GM23338 (cell line): Measurements from ENCODE around the gene ZNF177. TPM values are rescaled to one million over a fixed set of nuclear protein-coding genes. Genes with fewer than 3 reads are reported as not detected.

ENCODE experiments used
- ATAC-seq: fragments of 200-7000 bp; cut with Tn5 transposase; 3 replicates; pipeline ENCODE4 v1.9.1; 2020
- DNase-seq: peaks from one replicate; pipeline ENCODE4 v3.0.0-alpha.2; 2015; ENCODE audit warnings: low spot score
- H2AFZ ChIP-seq: fragments of 200-600 bp; sonication (generic); 2 replicates; pipeline ENCODE4 v1.8.0; 2016; ENCODE audit warnings: antibody characterized with exemption, mild to moderate bottlenecking, moderate library complexity
- H3F3A ChIP-seq: fragments of 200-600 bp; sonication (generic); replicated peaks from 2 replicates; pipeline ENCODE4 v1.8.0; 2017; ENCODE audit warnings: antibody characterized with exemption, mixed run types, low read depth
- H3K27ac ChIP-seq: fragments of 200-600 bp; sonication (generic); 2 replicates; pipeline ENCODE4 v1.6.1; 2016; ENCODE audit warnings: low read depth
- H3K27me3 ChIP-seq: fragments of 200-600 bp; sonication (generic); 2 replicates; pipeline ENCODE4 v1.8.0; 2016; ENCODE audit warnings: mild to moderate bottlenecking, mixed run types, moderate library complexity; ENCODE audit not compliant: insufficient read depth
- H3K36me3 ChIP-seq: fragments of 200-600 bp; sonication (generic); 2 replicates; pipeline ENCODE4 v1.8.0; 2016; ENCODE audit warnings: mild to moderate bottlenecking; ENCODE audit not compliant: insufficient read depth
- H3K4me1 ChIP-seq: fragments of 200-600 bp; sonication (generic); 2 replicates; pipeline ENCODE4 v1.8.0; 2016; ENCODE audit warnings: mild to moderate bottlenecking, moderate library complexity; ENCODE audit not compliant: insufficient read depth
- H3K4me2 ChIP-seq: fragments of 200-600 bp; sonication (generic); 2 replicates; pipeline ENCODE4 v1.7.1; 2017; ENCODE audit warnings: mixed run types
- H3K4me3 ChIP-seq: fragments of 200-600 bp; sonication (generic); 2 replicates; pipeline ENCODE4 v1.6.1; 2016; ENCODE audit warnings: mixed run types
- H3K79me2 ChIP-seq: fragments of 200-600 bp; sonication (generic); replicated peaks from 2 replicates; pipeline ENCODE4 v1.8.0; 2017; ENCODE audit warnings: mild to moderate bottlenecking; ENCODE audit not compliant: insufficient read depth
- H3K9me2 ChIP-seq: fragments of 200-600 bp; sonication (generic); 2 replicates; pipeline ENCODE4 v1.8.0; 2017; ENCODE audit not compliant: insufficient read depth
- H4K20me1 ChIP-seq: fragments of 200-600 bp; sonication (generic); replicated peaks from 2 replicates; pipeline ENCODE4 v1.8.0; 2017; ENCODE audit warnings: mild to moderate bottlenecking; ENCODE audit not compliant: insufficient read depth
- H3K27ac Mint-ChIP-seq: 2 replicates; pipeline ENCODE4 v1.8.0; 2020; ENCODE audit warnings: inconsistent platforms, mild to moderate bottlenecking, moderate library complexity, mixed read lengths
- H3K27me3 Mint-ChIP-seq: 3 replicates; pipeline ENCODE4 v1.8.0; 2022; ENCODE audit warnings: low read depth, mild to moderate bottlenecking, moderate library complexity, mixed read lengths, inconsistent platforms; ENCODE audit not compliant: insufficient read depth, poor library complexity
- H3K36me3 Mint-ChIP-seq: 3 replicates; pipeline ENCODE4 v1.8.0; 2021; ENCODE audit warnings: low read depth, mild to moderate bottlenecking, inconsistent platforms, moderate library complexity, mixed read lengths
- H3K4me1 Mint-ChIP-seq: 3 replicates; pipeline ENCODE4 v1.8.0; 2020; ENCODE audit warnings: mild to moderate bottlenecking, inconsistent platforms, mixed read lengths
- H3K4me3 Mint-ChIP-seq: 3 replicates; pipeline ENCODE4 v1.8.0; 2021; ENCODE audit warnings: moderate library complexity, mild to moderate bottlenecking, inconsistent platforms, mixed read lengths
- H3K9me3 Mint-ChIP-seq: 3 replicates; pipeline ENCODE4 v1.8.0; 2020; ENCODE audit warnings: moderate library complexity, mild to moderate bottlenecking, inconsistent platforms, mixed read lengths
- CTCF ChIP-seq, 2 experiments: fragments of 200-600 bp in 1 of 2; sonication (generic) in 1 of 2; conservative IDR thresholded peaks; 2 replicates each; pipeline versions ENCODE4 v1.5.1 to v1.6.1; 2016 to 2017; ENCODE audit warnings: antibody characterized with exemption in 2 of 2, low read depth in 2 of 2, mild to moderate bottlenecking in 2 of 2, moderate library complexity in 1 of 2
- JUNB ChIP-seq: IDR thresholded peaks from one replicate; pipeline ENCODE4 v1.6.1; 2016; ENCODE audit warnings: antibody characterized with exemption; ENCODE audit not compliant: unreplicated experiment
- POLR2AphosphoS5 ChIP-seq: IDR thresholded peaks from 2 replicates; pipeline ENCODE4 v1.6.1; 2016; ENCODE audit warnings: antibody characterized with exemption, low read depth
- ZNF462 ChIP-seq: fragments of 250-450 bp; sonication (Bioruptor Pico); IDR thresholded peaks from 2 replicates; pipeline ENCODE4 v1.5.0; 2020; ENCODE audit warnings: mild to moderate bottlenecking, moderate library complexity
- polyA plus RNA-seq: library from polyadenylated mRNA; unstranded; fragments of >200 nt; fragmentation: Nextera tagmentation; extraction: Ambion mirVana; gene quantifications from 2 replicates; pipeline ENCODE4 v1.2.1, GENCODE V29; 2016
- total RNA-seq: library from RNA; depleted of rRNA; stranded (reverse); fragments of >200 nt; shearing (Covaris generic); gene quantifications from 2 replicates; pipeline ENCODE4 v1.2.3, GENCODE V29; 2014
- TF ChIP-seq, protein P1 (sequence below): IDR thresholded peaks from 2 replicates; pipeline ENCODE4 v1.6.1; 2016; ENCODE audit warnings: antibody characterized with exemption

Gene ZNF177
- total and polyA plus RNA-seq, 2 experiments from 2014 or later, result 5.8 to 7.1 TPM

DNA sequence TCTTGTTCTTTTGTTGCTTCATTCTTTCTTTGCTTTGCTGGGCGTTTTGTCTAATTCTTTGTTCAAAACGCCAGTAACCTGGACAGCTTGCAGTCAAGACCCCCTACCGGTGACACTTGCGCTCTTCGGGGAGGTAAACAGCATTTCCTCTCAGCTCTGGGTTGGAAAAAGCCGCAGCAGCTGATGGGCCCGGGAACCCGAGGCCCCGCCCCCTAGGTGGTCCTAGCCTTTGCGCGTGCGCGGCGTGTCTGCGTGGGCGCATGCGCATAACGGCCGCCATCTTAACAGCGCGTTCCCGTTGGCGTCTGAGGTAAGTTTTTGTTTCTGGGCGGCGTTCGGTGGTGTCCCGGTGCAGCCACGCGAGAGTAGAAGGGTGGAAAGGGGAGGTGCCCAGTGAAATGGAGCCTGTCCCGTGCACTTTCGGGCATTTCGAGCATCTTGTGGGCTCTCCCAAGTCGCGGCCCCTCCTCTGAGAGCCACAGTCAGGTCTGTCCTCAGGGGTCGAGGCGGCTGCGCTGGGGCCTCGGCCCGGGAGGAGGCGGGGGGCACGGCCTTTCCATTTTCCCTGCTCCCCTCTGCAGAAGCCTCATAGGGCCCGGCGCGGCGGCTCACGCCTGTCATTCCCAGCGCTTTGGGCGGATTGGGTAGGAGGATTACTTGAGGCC is 38.8 kb upstream of the ZNF177 start, which contains the start of gene ZNF559:
TSS of gene ZNF559 (plus strand) at position 261 of the 665 bp plus-strand sequence. CDS start 14,371 bp downstream, outside the sequence.
- peaks cover 11% of the 10 kb centered on the region for H3K36me3 ChIP-seq
- H3K4me1 ChIP-seq, result peaks cover 6% of the 10 kb centered on the region; the same call in 1 of the 2 replicates
- H3K4me3 ChIP-seq, result peak within 1 kb of the TSS; percentile 89
- peaks cover 46% of the 10 kb centered on the region for H3K79me2 ChIP-seq
- Mint-ChIP-seq H3K4me3 (peak within 1 kb of the TSS; percentile 86), H3K27ac (peak within 1 kb of the TSS; percentile 84), H3K36me3 (peaks cover 70% of the 10 kb centered on the region), H3K4me1 (no peaks in the 10 kb centered on the region), H3K9me3 (peaks cover 75% of the 10 kb centered on the region), H3K27me3 (peaks cover 17% of the 10 kb centered on the region)
- H3K27ac ChIP-seq, result peak within 1 kb of the TSS; percentile 82
- H2AFZ ChIP-seq, result peak within 1 kb of the TSS; percentile 11; the same call in 1 of the 2 replicates
- H3K4me2 ChIP-seq, result peak within 1 kb of the TSS; percentile 90
- no peaks in the 10 kb centered on the region for H4K20me1 ChIP-seq
- no peaks in the 10 kb centered on the region; the same call in 1 of the 2 replicates for H3F3A ChIP-seq
- ATAC-seq (peak; percentile 96), DNase-seq (peak; percentile 96)
- TF ChIP-seq ZNF462 (CRISPR knock-in tag) (no peak), JUNB (no peak), POLR2AphosphoS5 (peak; percentile 68), CTCF (conservative IDR thresholded peaks at IDR 0.05; ENCODE audit: low read depth in 2 of 2) (peak; percentile 23 to 45; a peak in 3 of 4 replicates)
- TF ChIP-seq, protein P1, sequence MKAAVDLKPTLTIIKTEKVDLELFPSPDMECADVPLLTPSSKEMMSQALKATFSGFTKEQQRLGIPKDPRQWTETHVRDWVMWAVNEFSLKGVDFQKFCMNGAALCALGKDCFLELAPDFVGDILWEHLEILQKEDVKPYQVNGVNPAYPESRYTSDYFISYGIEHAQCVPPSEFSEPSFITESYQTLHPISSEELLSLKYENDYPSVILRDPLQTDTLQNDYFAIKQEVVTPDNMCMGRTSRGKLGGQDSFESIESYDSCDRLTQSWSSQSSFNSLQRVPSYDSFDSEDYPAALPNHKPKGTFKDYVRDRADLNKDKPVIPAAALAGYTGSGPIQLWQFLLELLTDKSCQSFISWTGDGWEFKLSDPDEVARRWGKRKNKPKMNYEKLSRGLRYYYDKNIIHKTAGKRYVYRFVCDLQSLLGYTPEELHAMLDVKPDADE, result no peak
- no peaks in the 10 kb centered on the region for H3K9me2 ChIP-seq
- H3K27me3 ChIP-seq, result no peaks in the 10 kb centered on the region
